Measurements from ENCODE around the gene MAP4.

DNA sequence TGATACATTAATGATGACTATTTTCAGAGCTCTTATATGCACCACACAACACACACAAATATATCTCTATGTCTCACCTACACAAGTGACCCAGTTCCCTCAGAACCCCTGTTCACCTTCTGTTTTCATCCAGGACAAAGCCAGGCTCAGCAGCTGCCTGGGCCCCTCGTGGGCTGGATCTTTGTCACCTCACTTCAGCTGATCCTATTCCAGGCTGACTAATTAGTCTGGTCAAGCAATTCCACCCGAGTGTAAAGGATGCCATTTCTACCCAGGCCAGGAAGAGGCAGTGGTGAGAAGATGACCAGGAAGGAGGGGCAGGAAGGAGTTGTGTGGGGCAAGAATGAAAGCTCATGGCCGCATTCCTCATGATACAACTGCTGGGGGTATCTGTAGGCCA lies 151.0 kb downstream of the MAP4 start:
- no peak for TF ChIP-seq POLR2A (IDR thresholded peaks at IDR 0.05)
- TF ChIP-seq CTCF (IDR thresholded peaks at IDR 0.05 in 4 of 5, conservative IDR thresholded peaks at IDR 0.05 in 1 of 5) = no peak
